Stimulated activated CD8-positive, alpha-beta memory T cell treated with anti-CD3 and anti-CD28 coated beads, Interleukin-2, amount 100 ng/mL, for 48 hours (primary cell): Measurements from ENCODE around the gene PHACTR1.
"Not testable (repeated sequence)": the region's sequence is repeated elsewhere in the genome, so short reads cannot be mapped to it uniquely, and the experiment has no call there.

Experiments used
- DNase-seq, 2 donors: peaks; one replicate each; pipeline ENCODE4 v3.0.0-alpha.2; 2020; ENCODE audit warnings: low read depth in 2 of 2

The PHACTR1 gene

GRCh38 chr6:13237318-13237717 is 520.8 kb downstream of the PHACTR1 start:
- DNase-seq: no peak

GRCh38 chr6:13238017-13238416 is 521.5 kb downstream of the PHACTR1 start:
- no peak for DNase-seq

DNA sequence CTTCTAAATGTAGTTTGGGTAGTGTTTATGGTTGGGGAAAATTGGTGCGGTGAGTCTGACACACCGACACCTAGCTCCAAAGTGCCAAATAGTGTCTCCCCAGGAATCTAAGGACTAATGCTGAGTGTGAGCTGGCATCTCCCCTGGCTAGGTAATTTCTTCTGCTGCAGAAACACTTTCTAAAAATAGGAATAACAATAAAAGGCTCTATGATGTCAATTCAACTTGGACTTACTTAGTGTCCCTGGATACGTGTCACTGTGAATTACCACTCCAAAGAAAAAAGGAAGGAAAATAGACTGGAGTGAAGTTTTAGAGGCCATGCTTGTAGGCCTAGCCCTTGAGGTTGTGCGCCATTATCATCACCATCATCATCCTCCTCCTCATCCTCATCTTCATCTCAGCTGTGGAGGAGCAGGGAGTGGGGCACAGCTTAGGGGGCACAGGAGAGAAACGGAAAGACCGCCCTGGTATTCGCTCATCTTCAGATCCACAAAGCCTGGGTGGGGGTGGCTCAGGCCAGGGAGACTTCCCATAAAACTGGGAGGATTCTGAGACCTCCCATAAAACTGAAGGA is 522.2 kb downstream of the PHACTR1 start:
- DNase-seq: no peak

- DNase-seq: no peak
Observed at GRCh38 chr6:13239530-13240455, 523.2 kb downstream of the PHACTR1 start.

- DNase-seq: no peak
Observed at GRCh38 chr6:13241364-13241763, 524.8 kb downstream of the PHACTR1 start.

- no peak for DNase-seq
Observed at GRCh38 chr6:13242178-13242577, 525.6 kb downstream of the PHACTR1 start.

GRCh38 chr6:13242590-13242989 is 526.0 kb downstream of the PHACTR1 start:
- DNase-seq: no peak

DNA sequence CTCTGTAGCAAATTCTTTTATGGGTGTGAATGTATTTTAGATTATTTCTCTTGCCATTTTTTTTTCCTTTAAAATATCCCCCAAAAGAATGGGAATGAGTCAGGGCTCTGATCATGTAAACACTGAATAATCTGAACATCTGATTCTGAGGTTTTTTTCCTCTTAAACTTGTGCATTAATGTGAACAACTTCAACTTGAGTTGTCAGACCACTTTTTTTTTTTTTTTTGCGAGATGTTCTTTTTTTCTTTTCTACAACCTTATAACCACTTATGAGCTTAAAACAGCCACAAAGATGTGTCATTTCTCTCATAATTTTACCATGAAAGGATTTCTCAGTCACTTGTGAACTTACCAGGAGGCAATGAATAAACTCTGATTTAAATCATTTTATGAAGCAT is 526.5 kb downstream of the PHACTR1 start:
- no peak for DNase-seq

DNA sequence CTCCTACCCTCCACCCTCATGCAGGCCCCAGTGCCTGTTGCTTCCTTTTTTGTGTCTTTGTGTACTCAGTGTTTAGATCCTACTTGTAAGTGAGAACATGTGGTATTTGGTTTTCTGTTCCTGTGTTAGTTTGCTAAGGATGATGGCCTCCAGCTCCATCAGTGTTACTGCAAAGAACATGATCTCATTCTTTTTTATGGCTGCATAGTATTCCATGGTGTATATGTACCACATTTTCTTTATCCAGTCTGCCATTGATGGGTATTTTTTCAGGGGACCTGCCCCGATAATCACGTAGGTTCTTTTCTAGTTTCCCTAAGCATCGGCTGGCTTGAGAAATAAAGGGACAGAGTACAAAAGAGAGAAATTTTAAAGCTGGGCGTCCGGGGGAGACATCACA is 527.2 kb downstream of the PHACTR1 start:
- DNase-seq: not testable (repeated sequence)

GRCh38 chr6:13247627-13248026 is 531.1 kb downstream of the PHACTR1 start:
- no peak for DNase-seq

GRCh38 chr6:13248053-13248452 is 531.5 kb downstream of the PHACTR1 start:
- DNase-seq: no peak

- no peak for DNase-seq
Observed at GRCh38 chr6:13248584-13248985, 532.0 kb downstream of the PHACTR1 start.

GRCh38 chr6:13248994-13249393 is 532.4 kb downstream of the PHACTR1 start:
- no peak for DNase-seq

- no peak for DNase-seq
Observed at GRCh38 chr6:13249817-13250216, 533.2 kb downstream of the PHACTR1 start.

- DNase-seq: no peak
Observed at GRCh38 chr6:13250703-13251102, 534.1 kb downstream of the PHACTR1 start.

GRCh38 chr6:13251242-13251641 is 534.7 kb downstream of the PHACTR1 start:
- DNase-seq: no peak

- DNase-seq: no peak
Observed at GRCh38 chr6:13252790-13253189, 536.2 kb downstream of the PHACTR1 start.

DNA sequence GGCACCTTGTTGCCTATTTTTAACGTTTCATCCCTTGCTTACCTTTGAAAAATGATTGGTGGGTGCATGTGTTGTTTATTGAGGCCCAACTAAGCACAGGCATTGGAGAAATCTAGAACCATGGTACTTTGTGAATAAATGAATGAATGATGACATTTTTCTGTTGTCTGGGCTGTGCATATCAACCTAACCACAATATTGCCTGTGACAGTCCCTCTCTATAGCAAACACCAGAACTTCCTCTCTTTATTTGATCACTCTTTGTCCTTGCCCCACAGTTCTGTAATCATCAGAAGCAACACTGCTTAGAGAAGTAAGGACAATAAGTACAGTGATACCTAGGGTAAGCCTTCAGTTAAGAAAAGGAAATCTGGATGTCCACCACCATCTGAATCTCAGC is 536.7 kb downstream of the PHACTR1 start:
- DNase-seq: no peak

GRCh38 chr6:13256266-13257001 is 539.9 kb downstream of the PHACTR1 start:
- DNase-seq: no peak

DNA sequence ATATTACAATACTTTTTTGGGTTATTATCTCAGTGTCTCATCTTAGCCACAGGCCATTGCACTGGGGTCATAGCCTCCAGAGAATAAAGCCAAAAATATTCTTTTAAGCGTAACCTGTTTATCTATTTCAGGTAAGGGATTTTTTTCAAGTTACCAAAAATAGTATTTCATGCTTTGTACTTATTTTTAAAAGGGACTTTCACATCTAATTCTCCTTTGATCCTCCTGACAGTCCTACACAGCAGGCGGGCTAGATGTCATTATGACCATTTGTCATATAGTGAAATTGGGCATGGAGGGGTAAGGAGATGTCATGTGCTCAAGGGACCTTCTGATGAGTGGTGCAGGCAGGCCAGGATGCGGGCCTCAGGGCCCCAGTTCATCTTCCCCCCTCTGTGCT is 542.8 kb downstream of the PHACTR1 start:
- DNase-seq: no peak

GRCh38 chr6:13260101-13260598 is 543.6 kb downstream of the PHACTR1 start:
- DNase-seq: no peak

DNA sequence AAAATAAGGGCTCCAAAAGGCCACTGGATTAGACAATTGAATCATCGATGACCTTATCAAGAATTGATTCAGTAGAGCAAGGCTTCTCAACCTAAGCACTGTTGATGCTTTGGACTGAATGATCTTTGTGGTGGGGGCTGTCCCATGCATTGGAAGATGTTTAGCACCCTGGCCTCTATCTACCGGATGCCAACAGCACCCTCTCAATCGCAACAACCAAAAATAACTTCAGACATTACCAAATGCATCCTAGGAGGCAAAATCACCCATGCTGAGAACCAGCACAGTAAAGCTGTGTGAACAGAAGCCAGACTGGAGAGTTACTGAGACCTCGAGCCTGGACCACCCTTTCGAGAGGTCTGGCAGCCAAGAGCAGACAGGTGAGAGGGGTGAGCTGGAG is 544.3 kb downstream of the PHACTR1 start:
- DNase-seq: no peak
